LoVo (cell line): ENCODE results near the gene TTC14.
"Not testable (repeated sequence)": the region's sequence is repeated elsewhere in the genome, so short reads cannot be mapped to it uniquely, and the experiment has no call there.

Experiments
- DNase-seq: peaks from one replicate; pipeline ENCODE4 v3.0.0-alpha.2; 2016; ENCODE audit warnings: low spot score

TTC14 gene

GRCh38 chr3:180601688-180602666 lies at the start of gene TTC14:
TTC14 (plus strand) TSS chr3:180602163; CDS start chr3:180602262, 99 bp downstream.
- peak; percentile 93 for DNase-seq

GRCh38 chr3:180563406-180563805 lies 38.6 kb upstream of the TTC14 start:
- no peak for DNase-seq

- no peak for DNase-seq
These were observed 37.3 kb upstream of the TTC14 start for GRCh38 chr3:180564676-180565075.

GRCh38 chr3:180570238-180570637 lies 31.7 kb upstream of the TTC14 start:
- DNase-seq: no peak

GRCh38 chr3:180571831-180572598 lies 29.9 kb upstream of the TTC14 start:
- DNase-seq: no peak

- DNase-seq: no peak
These were observed 26.4 kb upstream of the TTC14 start for GRCh38 chr3:180575571-180575970.

GRCh38 chr3:180580934-180581333 lies 21.0 kb upstream of the TTC14 start:
- DNase-seq: no peak

GRCh38 chr3:180590396-180590795 lies 11.6 kb upstream of the TTC14 start:
- no peak for DNase-seq

GRCh38 chr3:180593631-180594030 lies 8.3 kb upstream of the TTC14 start:
- not testable (repeated sequence) for DNase-seq

GRCh38 chr3:180594631-180595558 lies 7.1 kb upstream of the TTC14 start:
- peak; percentile 27 for DNase-seq

GRCh38 chr3:180595559-180595935 lies 6.4 kb upstream of the TTC14 start:
- DNase-seq: no peak

GRCh38 chr3:180600473-180600872 lies 1.5 kb upstream of the TTC14 start:
- no peak for DNase-seq

GRCh38 chr3:180611006-180611405 lies 9.0 kb downstream of the TTC14 start:
- DNase-seq: no peak

- DNase-seq: no peak
These were observed 10.4 kb downstream of the TTC14 start for GRCh38 chr3:180612364-180612763.

GRCh38 chr3:180615954-180616353 lies 14.0 kb downstream of the TTC14 start:
- no peak for DNase-seq

- DNase-seq: no peak
These were observed 15.1 kb downstream of the TTC14 start for GRCh38 chr3:180617049-180617448.

GRCh38 chr3:180618563-180618962 lies 16.6 kb downstream of the TTC14 start:
- DNase-seq: not testable (repeated sequence)

GRCh38 chr3:180619723-180620122 lies 17.8 kb downstream of the TTC14 start:
- no peak for DNase-seq

- DNase-seq: no peak
These were observed 22.8 kb downstream of the TTC14 start for GRCh38 chr3:180624714-180625113.

GRCh38 chr3:180626844-180627243 lies 24.9 kb downstream of the TTC14 start:
- no peak for DNase-seq

GRCh38 chr3:180630371-180630770 lies 28.4 kb downstream of the TTC14 start:
- no peak for DNase-seq

- DNase-seq: no peak
These were observed 29.4 kb downstream of the TTC14 start for GRCh38 chr3:180631317-180631716.
